HG03571 (cell line): ENCODE measurements around the gene RAPGEF2.
"Not testable (repeated sequence)": the region's sequence is repeated elsewhere in the genome, so short reads cannot be mapped to it uniquely, and the experiment has no call there.

Experiments
- ATAC-seq: cut with Tn5 transposase; IDR thresholded peaks from one replicate; pipeline ENCODE4 v1.9.1; 2021; ENCODE audit not compliant: unreplicated experiment

RAPGEF2 gene

GRCh38 chr4:159160242-159160641 lies 57.4 kb downstream of the RAPGEF2 start:
- no peak for ATAC-seq

- ATAC-seq: not testable (repeated sequence)
Observed at GRCh38 chr4:159161436-159161835, 58.6 kb downstream of the RAPGEF2 start.

GRCh38 chr4:159162576-159162975 lies 59.7 kb downstream of the RAPGEF2 start:
- ATAC-seq: no peak

- ATAC-seq: no peak
Observed at GRCh38 chr4:159163521-159163920, 60.6 kb downstream of the RAPGEF2 start.

- peak; percentile 61 for ATAC-seq
Observed at GRCh38 chr4:159169404-159170302, 66.8 kb downstream of the RAPGEF2 start.

GRCh38 chr4:159171287-159171686 lies 68.4 kb downstream of the RAPGEF2 start:
- ATAC-seq: no peak

- no peak for ATAC-seq
Observed at GRCh38 chr4:159173886-159174285, 71.0 kb downstream of the RAPGEF2 start.

- ATAC-seq: no peak
Observed at GRCh38 chr4:159174645-159175084, 71.8 kb downstream of the RAPGEF2 start.

GRCh38 chr4:159175085-159175988 lies 72.5 kb downstream of the RAPGEF2 start:
- peak; percentile 47 for ATAC-seq

GRCh38 chr4:159175989-159176375 lies 73.1 kb downstream of the RAPGEF2 start:
- no peak for ATAC-seq

GRCh38 chr4:159177265-159178150 lies 74.6 kb downstream of the RAPGEF2 start:
- ATAC-seq: peak; percentile 58

- no peak for ATAC-seq
Observed at GRCh38 chr4:159178151-159178546, 75.3 kb downstream of the RAPGEF2 start.

- ATAC-seq: no peak
Observed at GRCh38 chr4:159178979-159179969, 76.4 kb downstream of the RAPGEF2 start.

- ATAC-seq: not testable (repeated sequence)
Observed at GRCh38 chr4:159183885-159184605, 81.2 kb downstream of the RAPGEF2 start.

GRCh38 chr4:159185591-159186023 lies 82.7 kb downstream of the RAPGEF2 start:
- ATAC-seq: no peak

- no peak for ATAC-seq
Observed at GRCh38 chr4:159188646-159189045, 85.8 kb downstream of the RAPGEF2 start.

GRCh38 chr4:159190651-159191050 lies 87.8 kb downstream of the RAPGEF2 start:
- no peak for ATAC-seq

GRCh38 chr4:159191989-159192388 lies 89.1 kb downstream of the RAPGEF2 start:
- ATAC-seq: no peak
